Testis (tissue), 3 donors: ENCODE measurements around the gene FGGY. TPM values are rescaled to one million over a fixed set of nuclear protein-coding genes. Genes with fewer than 3 reads are reported as not detected.

Source experiments
- DNase-seq: peaks from one replicate; pipeline ENCODE4 v3.0.0-alpha.2; 2019
- H3K27ac ChIP-seq, 2 donors: fragments of 200-600 bp; sonication (generic); one replicate each; pipeline ENCODE4 v1.5.1; 2019
- H3K27me3 ChIP-seq: fragments of 200-600 bp; sonication (generic); one replicate; pipeline ENCODE4 v1.5.1; 2019
- H3K36me3 ChIP-seq: fragments of 200-600 bp; sonication (generic); one replicate; pipeline ENCODE4 v1.5.1; 2017; ENCODE audit warnings: low read depth; ENCODE audit errors: missing control alignments
- H3K4me1 ChIP-seq: fragments of 200-600 bp; sonication (generic); one replicate; pipeline ENCODE4 v1.5.1; 2019
- H3K4me3 ChIP-seq, 2 donors: fragments of 200-600 bp; sonication (generic); one replicate each; pipeline ENCODE4 v1.5.1; 2017 to 2019
- H3K9me3 ChIP-seq: fragments of 200-600 bp; sonication (generic); one replicate; pipeline ENCODE4 v1.5.1; 2017
- POLR2A ChIP-seq: fragments of 450-650 bp; IDR thresholded peaks from one replicate; pipeline ENCODE4 v1.6.1; 2017; ENCODE audit warnings: antibody characterized with exemption, mild to moderate bottlenecking, moderate library complexity
- WGBS, 2 donors: methylation state at CpG; one replicate each; pipeline ENCODE4 v1.1.5; 2018; 5-methylcytosine and 5-hydroxymethylcytosine counted together
- intact Hi-C: fragments of 100-400 bp; cut with DNase I; formaldehyde crosslinking; loops from one replicate; pipeline ENCODE4 v1.15.1; 2023; ENCODE audit warnings: low total_unique reads
- polyA plus RNA-seq: library from polyadenylated mRNA; stranded (reverse); fragments of 350-450 nt; fragmentation: Illumina TruSeq; extraction: RNeasy Lipid Tissue Mini Kit (QIAGEN cat#74804); gene quantifications from one replicate; pipeline ENCODE4 v1.2.3, GENCODE V29; 2014; ENCODE audit warnings: low read depth, low replicate concordance; ENCODE audit not compliant: insufficient read depth
- total RNA-seq, 2 donors: library from RNA; depleted of rRNA; stranded (reverse); fragments of >200 nt; gene quantifications; one replicate each; pipeline ENCODE4 v1.2.3, GENCODE V29; 2016
- TF ChIP-seq, protein P1 (sequence below), 3 experiments: fragments of 450-650 bp in 2 of 3; fragments of 200-600 bp in 1 of 3; sonication (generic) in 1 of 3; IDR thresholded peaks; one replicate each; pipeline ENCODE4 v1.5.1; 2016 to 2019; ENCODE audit warnings: antibody characterized with exemption in 3 of 3, mild to moderate bottlenecking in 2 of 3, moderate library complexity in 1 of 3

FGGY gene
- total and polyA plus RNA-seq, 3 donors from 2014 or later: 14.6 to 32.8 (median 32.3) TPM

DNA sequence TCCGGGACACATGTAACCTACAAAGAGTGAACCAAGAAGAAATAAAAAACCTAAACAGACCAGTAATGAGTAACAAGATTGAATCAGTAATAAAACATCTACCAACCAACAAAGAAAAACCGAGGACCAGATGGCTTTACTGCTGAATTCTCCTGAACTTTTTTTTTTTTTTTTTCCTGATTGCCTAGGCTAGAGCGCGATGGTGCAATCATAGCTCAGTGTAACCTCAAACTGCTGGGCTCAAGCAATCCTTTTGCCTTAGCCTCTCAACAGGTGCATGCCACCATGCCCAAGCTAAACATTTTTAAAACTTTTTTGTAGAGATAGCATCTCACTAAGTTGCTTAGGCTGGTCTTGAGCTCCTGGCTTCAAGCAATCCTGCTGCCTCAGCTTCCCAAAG lies 11.2 kb upstream of the FGGY start:
- intact Hi-C loops: no loop called here
- 87 to 89% methylated on average over 4 of the region's 4 CpGs for WGBS, 2 donors

DNA sequence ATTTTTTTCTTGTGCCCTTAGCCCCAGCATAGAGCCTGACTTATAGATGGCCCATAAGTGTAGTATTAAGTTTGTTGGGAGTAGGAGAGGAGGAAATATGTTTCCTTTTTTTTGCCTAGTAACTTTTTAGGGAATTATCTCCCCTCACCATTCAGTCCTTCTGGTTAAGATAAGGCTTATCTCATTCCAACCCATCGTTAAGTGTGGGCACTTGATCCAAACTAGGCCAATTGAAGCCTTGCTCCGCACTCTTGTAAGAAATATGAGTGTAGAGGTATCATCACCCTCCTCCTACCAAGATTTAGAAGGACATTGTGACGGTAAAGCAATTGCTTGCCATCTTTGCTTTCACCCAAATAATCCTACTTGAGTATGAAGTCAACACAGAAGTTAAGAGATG lies 8.8 kb upstream of the FGGY start:
- Histone ChIP-seq H3K36me3 (no peaks in the 10 kb centered on the region), H3K27ac (no peak overlapping the region), H3K4me1 (no peaks in the 10 kb centered on the region), H3K27me3 (no peaks in the 10 kb centered on the region), H3K4me3 (no peak overlapping the region), H3K9me3 (no peaks in the 10 kb centered on the region)
- intact Hi-C loops: no loop called here
- DNase-seq: no peak
- WGBS, 2 donors: 74 to 76% methylated on average over 3 of the region's 3 CpGs
- no peak for TF ChIP-seq POLR2A
- TF ChIP-seq, protein P1, sequence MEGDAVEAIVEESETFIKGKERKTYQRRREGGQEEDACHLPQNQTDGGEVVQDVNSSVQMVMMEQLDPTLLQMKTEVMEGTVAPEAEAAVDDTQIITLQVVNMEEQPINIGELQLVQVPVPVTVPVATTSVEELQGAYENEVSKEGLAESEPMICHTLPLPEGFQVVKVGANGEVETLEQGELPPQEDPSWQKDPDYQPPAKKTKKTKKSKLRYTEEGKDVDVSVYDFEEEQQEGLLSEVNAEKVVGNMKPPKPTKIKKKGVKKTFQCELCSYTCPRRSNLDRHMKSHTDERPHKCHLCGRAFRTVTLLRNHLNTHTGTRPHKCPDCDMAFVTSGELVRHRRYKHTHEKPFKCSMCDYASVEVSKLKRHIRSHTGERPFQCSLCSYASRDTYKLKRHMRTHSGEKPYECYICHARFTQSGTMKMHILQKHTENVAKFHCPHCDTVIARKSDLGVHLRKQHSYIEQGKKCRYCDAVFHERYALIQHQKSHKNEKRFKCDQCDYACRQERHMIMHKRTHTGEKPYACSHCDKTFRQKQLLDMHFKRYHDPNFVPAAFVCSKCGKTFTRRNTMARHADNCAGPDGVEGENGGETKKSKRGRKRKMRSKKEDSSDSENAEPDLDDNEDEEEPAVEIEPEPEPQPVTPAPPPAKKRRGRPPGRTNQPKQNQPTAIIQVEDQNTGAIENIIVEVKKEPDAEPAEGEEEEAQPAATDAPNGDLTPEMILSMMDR (IDR thresholded peaks at IDR 0.05): no peak

More for the DNA sequence above, 11.2 kb upstream of the FGGY start:
- H3K27me3 ChIP-seq: no peaks in the 10 kb centered on the region
- no peak overlapping the region for H3K27ac ChIP-seq
- no peaks in the 10 kb centered on the region for H3K9me3 ChIP-seq
- no peak for DNase-seq
- H3K4me1 ChIP-seq: no peaks in the 10 kb centered on the region
- no peak overlapping the region for H3K4me3 ChIP-seq
- TF ChIP-seq POLR2A: no peak
- TF ChIP-seq, protein P1 (IDR thresholded peaks at IDR 0.05): no peak
- H3K36me3 ChIP-seq: no peaks in the 10 kb centered on the region

DNA sequence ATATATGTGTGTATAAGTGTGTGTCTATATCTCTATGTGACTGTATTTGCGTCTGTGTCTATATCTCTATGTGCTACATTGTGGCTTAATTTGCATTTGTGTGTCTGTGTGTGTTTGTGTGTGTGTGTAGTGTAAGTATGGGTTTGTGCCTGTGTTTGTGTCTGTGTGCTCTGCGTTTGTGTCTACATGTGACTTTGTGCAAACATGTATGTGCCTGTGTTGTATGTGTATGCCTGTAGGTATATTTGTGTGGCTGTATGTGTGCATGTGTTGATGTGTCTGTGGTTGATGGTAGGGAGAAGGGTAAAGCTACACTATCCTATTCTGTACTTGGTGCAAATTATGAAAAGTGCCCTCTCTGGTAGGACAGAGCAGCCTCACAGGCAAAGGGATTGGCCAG lies 7.3 kb upstream of the FGGY start:
- Histone ChIP-seq H3K27ac (no peak overlapping the region), H3K9me3 (no peaks in the 10 kb centered on the region), H3K36me3 (no peaks in the 10 kb centered on the region), H3K4me1 (no peaks in the 10 kb centered on the region), H3K27me3 (no peaks in the 10 kb centered on the region), H3K4me3 (no peak overlapping the region)
- no peak for DNase-seq
- 92 to 100% methylated on average over 2 of the region's 2 CpGs for WGBS, 2 donors
- TF ChIP-seq, protein P1 (IDR thresholded peaks at IDR 0.05): no peak
- TF ChIP-seq POLR2A: no peak
- intact Hi-C loops: no loop called here

DNA sequence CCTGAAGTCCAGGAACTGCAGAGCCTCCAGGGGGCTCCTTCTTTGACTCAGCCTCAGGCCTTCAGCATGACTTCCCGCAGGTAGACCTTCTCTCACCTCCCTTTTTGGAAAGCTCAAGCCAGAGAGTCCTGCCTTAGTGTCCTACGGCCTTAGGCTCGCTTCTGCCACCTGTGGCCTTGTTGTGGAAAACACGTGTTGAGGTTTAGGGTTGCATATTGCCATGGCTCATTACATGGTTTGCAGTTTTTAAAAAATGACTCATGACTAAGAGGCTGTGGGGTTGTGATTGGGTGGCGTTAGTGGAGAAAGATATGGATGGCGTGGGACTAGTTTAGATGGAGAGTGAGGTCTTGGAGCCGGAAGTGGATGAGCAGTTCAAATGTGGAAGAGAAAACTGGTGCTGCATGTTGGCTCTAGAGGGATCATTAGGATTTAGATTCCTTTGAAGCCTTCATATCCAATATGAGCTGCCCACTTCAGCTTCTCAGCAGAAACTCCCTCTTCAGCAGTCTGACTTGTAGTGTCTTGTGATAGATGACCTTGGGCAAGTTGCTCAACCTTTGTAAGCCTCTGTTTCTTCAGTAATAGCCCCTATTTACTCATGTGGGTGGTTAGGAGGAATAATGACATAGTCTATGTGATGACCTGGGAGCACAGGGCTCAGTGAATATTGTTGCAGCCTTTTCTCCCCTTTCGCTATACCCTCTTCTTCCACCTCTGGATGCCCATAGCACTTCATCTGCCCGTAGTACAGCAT lies 6.5 kb upstream of the FGGY start:
- Histone ChIP-seq H3K27ac (no peak overlapping the region), H3K4me3 (no peak overlapping the region), H3K36me3 (no peaks in the 10 kb centered on the region), H3K9me3 (no peaks in the 10 kb centered on the region), H3K27me3 (no peaks in the 10 kb centered on the region), H3K4me1 (no peaks in the 10 kb centered on the region)
- 78 to 89% methylated on average over 9 of the region's 9 CpGs for WGBS, 2 donors
- TF ChIP-seq, protein P1 (IDR thresholded peaks at IDR 0.05): no peak
- TF ChIP-seq POLR2A: no peak
- DNase-seq: no peak
- intact Hi-C loops: loop anchor here (10.0 kb wide), 1 partner anchor 506 kb away; the partner anchor contains the start of gene JUN

DNA sequence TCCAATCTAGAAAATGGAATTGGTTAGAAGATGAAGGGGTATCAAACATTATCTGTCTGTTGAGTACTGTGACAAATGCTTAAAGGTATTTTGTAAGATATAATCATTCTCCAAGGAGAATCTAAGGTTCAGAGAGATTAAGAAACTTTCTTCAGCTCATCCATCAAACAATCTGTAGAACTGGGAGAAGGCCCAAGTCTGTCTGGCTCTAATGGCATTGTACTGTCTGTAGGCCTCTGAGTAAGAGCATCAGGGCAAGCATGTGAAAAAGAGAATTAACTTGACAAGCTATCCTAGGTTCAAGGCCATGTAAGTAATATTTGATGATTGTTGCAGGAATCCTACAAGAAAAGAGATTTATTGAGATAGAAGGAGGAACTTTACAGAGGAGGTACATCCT lies 5.3 kb upstream of the FGGY start:
- no peak overlapping the region for H3K4me3 ChIP-seq
- no peak for DNase-seq
- H3K27ac ChIP-seq: no peak overlapping the region
- no peaks in the 10 kb centered on the region for H3K9me3 ChIP-seq
- no peaks in the 10 kb centered on the region for H3K36me3 ChIP-seq
- intact Hi-C loops: loop anchor here (10.0 kb wide), 1 partner anchor 507 kb away; the partner anchor contains the start of gene JUN
- H3K4me1 ChIP-seq: no peaks in the 10 kb centered on the region
- no peak for TF ChIP-seq POLR2A
- TF ChIP-seq, protein P1 (IDR thresholded peaks at IDR 0.05): no peak
- no peaks in the 10 kb centered on the region for H3K27me3 ChIP-seq
